GM21447 (cell line): ENCODE data around the gene PAEP.
"Not testable (repeated sequence)": the region's sequence is repeated elsewhere in the genome, so short reads cannot be mapped to it uniquely, and the experiment has no call there.

Experiments used
- ATAC-seq: cut with Tn5 transposase; IDR thresholded peaks from one replicate; pipeline ENCODE4 v1.9.1; 2021; ENCODE audit not compliant: unreplicated experiment

PAEP gene

DNA sequence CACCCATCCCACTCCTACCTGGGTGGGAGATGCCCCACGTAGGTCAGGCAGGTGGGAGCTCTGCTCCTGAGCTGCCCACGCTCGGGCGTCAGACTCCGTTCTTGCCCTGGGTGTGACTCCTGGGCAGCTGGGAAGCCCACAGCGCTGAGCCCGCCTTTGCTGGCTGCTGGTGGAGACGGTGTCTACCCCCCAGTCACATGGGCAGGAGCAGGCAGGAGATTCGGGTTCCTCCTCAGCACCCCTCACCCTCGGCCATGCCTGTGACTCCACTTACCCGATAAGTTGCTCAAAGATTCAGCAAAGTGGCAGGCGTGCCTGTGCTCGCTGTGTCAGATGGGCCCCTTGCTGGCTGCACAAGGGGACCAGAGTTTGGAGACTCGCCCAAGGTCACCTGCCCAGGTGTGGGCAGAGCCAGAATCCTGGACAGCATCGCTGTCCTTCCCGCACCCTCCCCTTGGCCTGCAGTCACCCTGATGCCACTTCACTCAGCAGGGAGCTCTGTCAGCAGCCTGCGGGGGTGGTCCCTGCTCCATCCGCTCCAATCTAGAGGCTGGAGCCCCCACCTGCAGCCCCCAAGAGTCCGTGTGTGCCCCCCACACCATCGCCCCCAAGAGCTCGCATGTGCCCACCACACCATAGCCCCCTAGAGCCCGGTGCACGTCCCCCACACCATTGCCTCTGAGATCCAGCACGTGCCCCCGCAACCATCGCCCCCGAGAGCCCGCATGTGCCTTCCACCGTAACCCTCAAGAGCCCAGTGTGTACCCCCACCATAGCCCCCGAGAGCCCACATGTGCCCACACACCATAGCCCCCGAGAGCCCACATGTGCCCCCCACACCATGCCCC lies 36.1 kb upstream of the PAEP start:
- no peak for ATAC-seq

DNA sequence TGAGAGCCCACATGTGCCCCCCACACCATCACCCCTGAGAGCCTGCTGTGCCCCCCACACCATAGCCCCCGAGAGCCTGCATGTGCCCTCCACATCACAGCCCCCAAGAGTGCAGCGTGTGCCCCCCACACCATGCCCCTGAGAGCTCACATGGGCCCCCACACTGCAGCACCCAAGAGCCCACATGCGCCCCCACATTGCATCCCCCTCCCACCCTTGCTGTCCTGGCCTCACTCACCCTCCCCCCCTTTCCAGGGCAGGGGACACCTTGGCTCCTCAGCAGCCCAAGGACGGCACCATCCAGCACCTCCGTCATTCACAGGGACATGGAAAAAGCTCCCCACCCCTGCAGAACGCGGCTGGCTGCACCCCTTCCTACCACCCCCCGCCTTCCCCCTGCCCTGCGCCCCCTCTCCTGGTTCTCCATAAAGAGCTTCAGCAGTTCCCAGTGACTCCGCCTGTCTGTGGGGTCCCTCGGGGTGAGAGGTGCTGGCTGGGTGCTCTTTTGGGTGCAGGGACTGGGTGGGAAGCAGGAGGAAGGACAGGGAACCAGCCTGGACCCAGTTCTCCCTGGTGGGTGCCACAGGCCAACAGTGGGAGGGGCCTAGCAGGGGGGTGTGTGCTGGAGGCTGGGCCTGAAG lies 35.3 kb upstream of the PAEP start:
- ATAC-seq: no peak

DNA sequence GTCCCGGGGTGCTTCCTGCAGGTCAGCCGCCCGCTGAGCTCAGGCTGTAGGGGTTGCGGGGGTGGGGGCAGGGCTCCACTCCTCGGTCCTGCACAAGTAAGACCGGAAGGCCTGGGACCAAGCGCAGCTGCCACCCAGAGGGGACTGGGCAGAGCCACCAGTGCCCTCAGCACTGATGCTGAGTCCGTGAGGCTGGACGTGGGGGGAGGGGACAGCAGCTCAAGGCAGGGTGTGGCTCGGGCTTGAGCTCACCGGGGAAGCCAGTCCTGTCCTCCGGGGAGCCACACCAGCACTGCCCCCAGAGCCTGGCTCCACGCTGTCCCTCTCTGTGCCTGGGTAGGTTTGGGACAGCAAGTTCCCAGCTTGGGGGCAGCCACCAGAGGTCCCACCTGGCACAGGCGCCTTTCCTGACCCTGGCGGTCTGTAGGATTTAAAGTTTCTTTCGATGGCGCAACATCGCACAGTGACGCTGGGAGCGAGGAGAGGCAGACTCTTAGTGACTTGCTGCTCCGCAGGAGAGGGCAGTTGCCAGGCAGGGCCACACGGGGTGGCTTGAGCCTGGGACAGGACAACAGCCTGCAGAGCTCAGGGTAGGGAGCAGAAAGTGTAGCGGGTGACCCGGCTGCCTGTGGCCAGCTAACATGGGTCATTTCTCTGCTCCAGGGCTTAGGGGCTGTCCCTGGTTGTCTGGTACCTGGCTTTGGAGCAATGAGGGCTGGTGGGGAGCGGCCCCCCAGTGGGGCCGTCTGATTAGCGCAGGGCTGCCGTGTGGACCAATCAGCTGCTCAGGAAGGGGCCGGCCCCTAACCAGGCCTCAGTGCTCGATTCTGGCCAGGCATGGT lies 34.6 kb upstream of the PAEP start:
- ATAC-seq: no peak

DNA sequence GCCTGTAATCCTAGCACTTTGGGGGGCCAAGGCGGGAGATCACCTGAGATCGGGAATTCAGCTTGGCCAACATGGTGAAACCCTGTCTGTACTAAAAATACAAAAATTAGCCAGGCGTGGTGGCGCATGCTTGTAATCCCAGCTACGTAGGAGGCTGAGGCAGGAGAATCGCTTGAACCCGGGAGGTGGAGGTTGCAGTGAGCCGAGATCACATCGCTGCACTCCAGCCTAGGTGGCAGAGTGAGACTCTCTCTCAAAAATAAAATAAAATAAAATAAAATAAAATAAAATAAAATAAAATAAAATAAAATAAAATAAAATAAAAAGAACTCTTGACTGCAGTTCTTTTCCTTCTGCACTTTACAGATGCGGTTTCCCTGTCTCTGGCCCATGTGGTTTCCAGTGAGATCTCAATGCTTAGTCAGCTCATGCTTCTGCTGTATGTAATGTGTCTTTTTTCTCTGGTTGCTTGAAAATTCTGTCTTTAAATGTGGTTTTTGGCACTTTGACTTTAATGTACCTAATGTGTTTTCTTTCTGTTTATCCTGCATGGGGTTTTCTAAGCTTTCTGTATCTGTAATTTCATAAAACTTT lies 32.6 kb upstream of the PAEP start:
- ATAC-seq: not testable (repeated sequence)

DNA sequence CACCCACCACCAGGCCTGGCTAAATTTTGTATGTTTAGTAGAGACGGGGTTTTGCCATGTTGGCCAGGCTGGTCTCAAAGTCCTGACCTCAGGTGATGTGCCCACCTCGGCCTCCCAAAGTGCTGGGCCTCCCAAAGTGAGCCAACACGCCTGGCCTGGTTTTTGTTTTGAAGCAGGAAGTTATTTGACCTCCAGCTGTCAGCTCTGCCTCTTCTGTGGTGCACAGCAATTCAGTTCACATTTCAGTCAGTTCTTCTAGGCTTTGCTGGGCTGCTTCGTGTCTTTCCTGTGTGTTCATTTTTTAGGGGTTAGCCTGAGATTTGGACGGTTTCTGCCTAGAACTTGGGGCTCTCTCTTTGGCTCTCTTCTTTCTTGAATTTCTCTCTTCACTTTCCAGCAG lies 31.4 kb upstream of the PAEP start:
- no peak for ATAC-seq

DNA sequence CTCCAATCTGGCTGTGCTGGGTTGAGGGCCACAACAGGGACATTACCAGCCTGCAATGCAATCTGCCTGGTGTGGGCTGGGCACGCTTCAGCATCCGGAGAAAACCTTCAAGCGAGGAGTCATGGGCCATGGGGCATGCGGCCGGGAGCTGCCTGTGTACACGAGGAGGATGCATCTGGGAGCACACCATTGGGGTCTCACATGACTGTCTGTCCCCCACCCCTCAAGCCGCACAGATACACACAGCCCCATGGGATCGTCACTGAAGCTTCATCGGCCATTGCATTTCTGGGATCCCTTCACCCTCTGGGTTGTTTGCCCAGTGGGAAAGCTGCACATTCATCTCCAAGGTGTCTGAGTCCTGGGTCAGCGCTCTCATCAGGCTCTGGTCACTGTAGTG lies 30.5 kb upstream of the PAEP start:
- no peak for ATAC-seq

DNA sequence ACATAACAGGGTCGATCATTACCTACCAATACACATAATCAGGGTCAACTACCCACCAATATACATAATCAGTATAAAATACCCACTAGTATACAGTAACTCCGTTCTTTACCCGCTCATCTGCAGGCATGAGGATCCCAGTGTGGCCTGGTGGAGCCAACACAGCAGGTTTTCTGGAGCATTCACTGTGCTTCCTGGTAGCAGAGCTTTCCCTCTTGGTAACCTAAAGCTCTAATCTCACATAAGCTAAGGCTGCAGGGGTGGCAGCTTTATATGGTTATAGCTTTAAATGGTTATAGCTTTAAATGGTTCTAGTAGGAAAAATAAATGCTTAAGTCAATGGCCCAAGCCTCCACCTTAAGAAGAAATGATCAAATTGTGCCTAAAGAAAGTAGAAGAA lies 28.4 kb upstream of the PAEP start:
- ATAC-seq: no peak

DNA sequence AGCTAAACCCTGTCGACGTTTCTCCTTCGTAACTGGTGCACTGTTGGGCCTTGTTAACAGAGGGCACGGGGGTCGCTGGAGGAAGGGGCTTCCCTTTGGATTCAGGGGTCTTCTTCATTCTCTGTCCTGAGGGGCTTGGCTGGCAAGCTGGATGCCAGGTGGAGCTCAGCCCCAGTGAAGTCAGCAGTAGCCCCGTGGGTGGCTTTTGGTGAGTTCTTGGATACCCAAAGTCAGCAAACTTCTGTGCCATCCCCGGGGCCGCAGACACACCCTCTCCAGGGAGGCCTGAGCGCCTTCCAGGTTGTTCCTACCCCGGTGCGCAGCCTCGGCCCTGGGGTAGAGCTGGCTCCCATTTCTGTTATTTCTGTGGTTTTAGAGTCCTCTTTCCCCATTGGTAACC lies 27.9 kb upstream of the PAEP start:
- no peak for ATAC-seq

DNA sequence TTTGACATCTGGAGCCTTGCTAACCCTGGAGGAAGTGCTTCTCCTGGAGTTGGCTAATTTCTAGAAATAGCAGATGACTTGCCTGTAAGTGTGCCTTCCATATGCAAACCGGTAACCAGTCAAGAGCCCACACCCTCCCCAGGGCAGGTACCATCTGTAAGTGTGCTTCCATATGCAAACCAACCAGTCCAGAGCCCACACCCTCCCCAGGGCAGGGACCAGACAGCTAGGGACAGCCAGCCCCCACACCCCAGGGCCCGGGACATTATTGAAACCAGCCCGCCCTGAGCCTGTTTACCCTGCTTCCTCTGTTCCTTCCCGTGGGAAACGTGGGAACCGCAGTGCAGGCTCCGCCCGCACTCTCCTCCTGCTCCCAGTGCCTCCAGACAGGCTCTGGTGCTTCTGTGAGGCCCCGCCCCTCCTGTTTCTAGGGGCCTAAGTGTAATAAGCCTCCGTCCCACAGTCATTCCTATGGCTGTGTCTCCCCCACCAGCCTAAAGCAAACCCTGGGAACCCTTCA lies 27.3 kb upstream of the PAEP start:
- ATAC-seq: not testable (repeated sequence)

DNA sequence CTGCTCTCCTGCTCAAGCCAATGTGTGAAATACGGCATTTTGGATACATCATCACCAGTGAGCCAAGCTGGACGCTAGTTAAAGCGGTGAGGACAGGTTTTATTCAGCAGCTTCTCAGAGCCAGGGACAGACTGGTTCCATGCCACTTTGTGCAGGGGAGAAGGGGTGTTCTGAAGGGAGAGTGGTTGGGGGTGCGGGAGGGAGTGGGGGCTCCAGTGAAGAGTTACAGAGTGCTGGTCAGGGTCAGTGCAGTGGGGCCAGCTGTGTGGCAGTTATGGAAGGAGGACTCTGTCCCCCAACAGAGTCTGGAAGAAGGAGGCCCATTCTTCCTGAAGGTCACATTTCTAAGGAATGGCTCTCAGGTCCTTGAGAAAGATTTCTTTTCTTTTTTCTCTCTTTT lies 26.7 kb upstream of the PAEP start:
- not testable (repeated sequence) for ATAC-seq

DNA sequence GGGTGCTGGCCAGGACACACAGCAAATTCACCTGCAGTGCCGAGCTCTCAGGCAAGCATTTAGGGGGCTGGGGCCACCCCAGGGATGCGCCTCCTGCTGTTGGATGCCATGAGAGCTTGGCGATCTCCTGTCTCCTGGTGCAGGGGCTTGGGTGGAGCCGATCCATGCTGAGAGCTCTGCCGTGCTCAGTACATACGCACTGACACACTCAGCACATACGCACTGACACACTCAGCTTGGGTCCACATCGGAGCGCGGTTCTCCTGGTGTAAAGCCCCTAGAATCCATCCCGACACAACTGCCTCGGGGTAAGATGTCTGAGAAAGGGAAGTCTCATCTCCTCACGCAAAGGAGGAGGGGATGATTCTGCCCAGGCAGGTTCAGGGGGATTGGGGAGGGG lies 25.9 kb upstream of the PAEP start:
- not testable (repeated sequence) for ATAC-seq

DNA sequence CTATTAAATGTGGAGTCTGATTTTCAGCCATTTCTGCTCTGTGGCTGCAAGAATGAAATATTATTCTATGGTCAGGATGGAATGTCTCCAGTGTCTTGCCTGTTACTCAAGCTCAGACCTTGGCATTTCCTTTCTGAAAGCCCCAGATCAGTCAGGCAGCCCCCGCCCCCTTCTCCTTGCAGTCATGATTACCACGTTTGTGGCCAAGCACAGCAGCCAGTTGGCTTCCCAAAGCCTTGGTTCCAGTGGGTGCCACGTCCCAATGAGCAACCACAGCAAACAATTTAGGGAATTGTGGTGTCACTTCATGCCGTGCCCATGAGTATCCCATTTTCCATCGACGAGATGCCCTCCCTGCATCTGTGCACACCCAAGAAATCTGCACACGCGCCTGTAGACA lies 25.3 kb upstream of the PAEP start:
- ATAC-seq: no peak

DNA sequence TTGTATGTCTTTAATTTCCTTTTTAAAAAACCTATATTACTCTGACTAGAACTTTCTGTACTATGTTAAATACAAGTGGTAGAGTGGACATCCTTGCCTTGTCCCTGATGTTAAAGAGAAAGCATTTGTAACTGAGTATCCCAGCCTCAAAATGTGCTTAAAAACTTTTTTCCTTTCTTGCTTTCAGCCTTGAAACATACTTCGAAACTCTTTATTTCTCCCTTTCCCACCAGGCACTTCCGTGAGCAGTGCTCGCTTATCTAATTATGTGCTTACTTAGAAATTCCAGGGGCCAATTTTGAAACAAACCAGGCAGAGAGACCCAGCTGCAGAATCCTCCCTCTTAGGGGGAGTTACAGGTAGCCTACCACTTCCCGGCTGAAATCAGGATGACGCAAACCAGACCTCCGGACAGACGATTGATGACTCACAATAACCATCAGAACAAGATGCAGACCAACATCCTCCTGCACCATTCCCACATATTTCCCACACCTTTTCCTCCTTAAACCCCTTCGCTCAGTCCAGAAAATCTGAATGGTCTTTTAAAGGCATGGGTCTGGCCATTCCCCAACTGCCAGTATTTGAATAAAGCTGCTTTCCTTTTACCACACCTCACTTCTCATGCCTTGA lies 18.2 kb upstream of the PAEP start:
- ATAC-seq: not testable (repeated sequence)

DNA sequence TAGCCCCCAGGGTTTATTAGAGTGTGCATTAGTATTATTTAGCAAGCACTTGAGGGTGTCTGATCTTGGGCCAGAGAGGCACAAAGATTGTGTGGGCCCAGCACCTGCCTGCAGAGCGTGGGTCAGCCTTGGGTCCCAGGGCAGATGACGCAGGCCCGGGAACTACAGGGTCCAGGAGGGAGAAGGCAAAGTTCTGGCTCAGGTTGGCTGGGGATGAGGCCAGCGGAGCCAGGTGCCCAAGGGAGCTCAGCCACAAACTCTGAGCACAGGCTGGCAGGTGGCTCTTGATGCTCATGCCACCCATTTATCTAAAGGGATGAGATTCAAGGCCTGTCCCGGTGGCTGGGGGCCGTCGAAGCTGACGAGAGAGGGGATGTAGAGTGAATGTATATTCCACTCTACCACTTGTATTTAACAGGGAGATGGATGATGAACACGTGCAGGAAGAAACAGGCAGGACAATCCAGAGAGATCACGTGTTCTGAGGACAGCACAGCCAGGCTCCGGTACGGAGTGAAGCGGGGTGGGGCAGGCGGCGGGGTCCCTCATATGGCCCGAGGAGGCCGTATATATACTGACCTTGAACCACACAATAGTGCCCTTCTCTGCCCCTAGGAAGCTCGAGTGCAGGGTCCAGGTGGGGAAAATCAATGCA lies 16.4 kb upstream of the PAEP start:
- ATAC-seq: no peak

DNA sequence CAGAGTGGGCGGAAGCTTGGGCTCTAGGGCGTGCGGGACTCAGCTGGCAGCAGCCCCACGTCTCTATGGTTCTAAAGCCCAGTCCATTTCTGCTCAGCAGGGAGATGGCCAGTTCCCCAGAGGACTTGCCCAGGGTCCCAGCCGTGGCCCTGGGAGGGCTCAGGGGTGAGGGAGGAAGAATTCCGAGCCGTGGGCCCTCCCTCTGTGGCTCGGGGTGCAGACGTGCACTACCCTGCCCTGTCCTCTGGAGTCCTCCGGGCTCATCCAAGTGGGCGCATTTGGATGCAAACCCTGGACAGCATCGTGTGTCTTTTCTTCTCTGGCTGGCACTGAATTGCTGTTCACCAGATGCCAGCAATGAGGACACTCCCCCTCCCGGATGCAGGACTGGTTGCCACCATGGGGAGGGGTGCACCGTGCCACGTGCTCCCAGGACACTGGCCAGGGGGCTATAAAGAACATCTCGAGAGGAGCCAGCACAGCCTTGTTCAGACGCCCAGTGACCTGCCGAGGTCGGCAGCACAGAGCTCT lies 15.8 kb upstream of the PAEP start, which contains the start of gene OBP2A:
TSS of gene OBP2A (plus strand) at position 481 of the 531 bp plus-strand sequence. CDS start 55 bp downstream, outside the sequence.
- ATAC-seq: not testable (repeated sequence)

DNA sequence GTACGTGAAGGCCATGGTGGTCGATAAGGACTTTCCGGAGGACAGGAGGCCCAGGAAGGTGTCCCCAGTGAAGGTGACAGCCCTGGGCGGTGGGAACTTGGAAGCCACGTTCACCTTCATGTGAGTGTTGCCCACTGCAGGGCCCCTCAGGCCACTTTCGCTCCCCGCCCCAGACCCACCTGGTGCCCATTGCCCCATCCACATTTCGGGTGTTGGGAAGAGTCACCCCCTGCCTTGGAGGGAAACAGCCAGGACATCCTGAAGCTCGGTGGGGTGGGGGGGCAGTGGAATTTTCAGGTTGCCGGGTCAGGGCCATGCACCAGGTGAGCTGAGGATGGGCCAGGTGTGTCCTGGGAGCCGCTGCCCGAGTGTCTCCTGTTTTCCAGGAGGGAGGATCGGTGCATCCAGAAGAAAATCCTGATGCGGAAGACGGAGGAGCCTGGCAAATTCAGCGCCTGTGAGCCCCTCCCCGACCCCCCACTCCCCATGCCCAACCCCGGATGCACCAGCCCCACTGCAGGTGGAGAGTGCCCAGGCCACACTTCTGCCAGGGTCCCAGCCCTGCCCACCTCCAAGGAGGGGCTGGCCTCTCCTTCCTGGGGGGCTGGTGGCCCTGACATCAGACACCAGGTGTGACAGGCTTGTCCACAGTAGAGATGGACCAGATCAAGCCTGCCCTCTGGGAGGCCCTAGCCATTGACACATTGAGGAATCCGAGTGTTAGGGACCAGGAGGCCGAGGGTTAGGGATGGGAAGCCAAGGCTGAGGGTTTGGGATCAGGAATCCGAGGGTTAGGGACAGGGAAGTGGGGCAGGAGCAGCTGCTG lies 14.6 kb upstream of the PAEP start:
- not testable (repeated sequence) for ATAC-seq

DNA sequence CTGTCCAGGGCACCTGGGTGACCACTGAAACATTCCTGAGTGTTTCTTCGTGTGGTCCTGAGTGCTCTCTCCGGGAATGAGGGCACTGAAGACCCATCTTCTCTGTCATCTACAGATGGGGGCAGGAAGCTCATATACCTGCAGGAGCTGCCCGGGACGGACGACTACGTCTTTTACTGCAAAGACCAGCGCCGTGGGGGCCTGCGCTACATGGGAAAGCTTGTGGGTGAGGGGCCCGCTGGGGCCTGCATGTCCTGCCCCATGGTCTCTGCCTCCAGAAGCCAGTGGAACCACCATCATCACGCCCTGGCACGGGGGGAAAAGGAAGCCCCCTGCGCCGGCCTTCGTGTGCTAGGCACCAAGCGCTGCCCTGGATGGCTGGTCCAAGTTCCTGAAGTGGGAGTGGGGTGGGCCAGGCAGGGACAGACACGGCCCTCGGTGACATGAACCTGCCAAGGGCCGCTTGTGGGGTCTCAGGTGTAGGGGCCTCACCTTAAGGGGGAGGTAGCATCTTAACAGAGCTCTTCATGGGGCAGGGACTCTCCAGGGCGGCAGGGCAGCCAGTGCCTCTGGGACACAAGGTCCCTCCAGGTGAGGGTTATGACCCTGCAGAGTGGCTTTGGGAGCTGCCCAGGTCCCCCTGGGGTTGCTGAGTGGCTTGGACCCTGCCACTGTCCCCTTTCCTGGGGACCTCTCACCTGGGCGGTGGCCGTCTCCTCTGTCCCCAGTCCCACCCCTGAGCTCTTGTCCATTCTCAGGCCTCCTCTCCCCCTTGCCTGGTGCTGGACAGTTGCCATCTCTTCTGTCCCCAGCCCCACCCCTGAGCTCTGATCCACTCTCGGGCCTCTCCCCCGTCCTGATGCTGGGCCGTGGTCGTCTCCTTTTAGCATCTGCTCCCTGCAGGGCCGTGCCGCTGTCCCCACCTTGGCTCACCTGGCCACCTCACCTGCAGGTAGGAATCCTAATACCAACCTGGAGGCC lies 13.5 kb upstream of the PAEP start:
- no peak for ATAC-seq
